Right cardiac atrium (tissue), 5 donors: ENCODE data around the gene KIF7. TPM values are rescaled to one million over a fixed set of nuclear protein-coding genes. Genes with fewer than 3 reads are reported as not detected.
A peak's percentile ranks its signal among the peaks of the same experiment; 100 is the strongest.
"Not testable (repeated sequence)": the region's sequence is repeated elsewhere in the genome, so short reads cannot be mapped to it uniquely, and the experiment has no call there.

Experiments used
- ATAC-seq, 2 donors: fragments of 200-7000 bp; cut with Tn5 transposase; one replicate each; pipeline versions ENCODE4 v1.8.0 to v1.9.1; 2020; ENCODE audit warnings: moderate library complexity in 2 of 2, mild to moderate bottlenecking in 1 of 2
- DNase-seq, 3 donors: peaks; one replicate each; pipeline ENCODE4 v3.0.0-alpha.2; 2020
- H3K27ac ChIP-seq: one replicate; pipeline ENCODE4 v1.5.1; 2013; ENCODE audit warnings: mild to moderate bottlenecking, low read length, control low read depth, moderate library complexity
- H3K27me3 ChIP-seq: one replicate; pipeline ENCODE4 v1.6.1; 2013; ENCODE audit not compliant: control insufficient read depth, insufficient read depth
- H3K4me1 ChIP-seq: one replicate; pipeline ENCODE4 v1.6.1; 2013; ENCODE audit warnings: low read length; ENCODE audit not compliant: control insufficient read depth, insufficient read depth
- H3K4me3 ChIP-seq: one replicate; pipeline ENCODE4 v1.5.1; 2013; ENCODE audit warnings: low read length, control low read depth
- H3K9me3 ChIP-seq: one replicate; pipeline ENCODE4 v1.6.1; 2013; ENCODE audit warnings: low read length; ENCODE audit not compliant: control insufficient read depth
- WGBS: extraction: QIAGEN DNeasy Blood & Tissue Kit; methylation state at CpG from one replicate; pipeline ENCODE4 v1.1.7; 2013; 5-methylcytosine and 5-hydroxymethylcytosine counted together
- intact Hi-C, 4 donors: fragments of 100-400 bp; cut with DNase I; formaldehyde crosslinking; loops; one replicate each; pipeline versions ENCODE4 v1.11.0 to v1.14.0; 2022 to 2023
- long read RNA-seq, 4 donors: library from polyadenylated mRNA; unstranded; transcript quantifications; one replicate each; pipeline ENCODE4 v2.0.0, GENCODE V29; 2020 to 2021
- polyA plus RNA-seq: library from polyadenylated mRNA; stranded (reverse); fragments of 200-250 nt; gene quantifications from one replicate; pipeline ENCODE4 v1.2.3, GENCODE V29; 2013
- total RNA-seq, 4 donors: library from RNA; stranded (reverse); fragmentation: NEBNext Ultra II Directional; extraction: Animal tissue kit (Norgen Biotek cat#: 25700); gene quantifications; one replicate each; pipeline ENCODE4 v1.2.1, GENCODE V29; 2021
- donor health status: healthy with polysubstance abuse.
- donor health status: DM: no; HTN: yes; CAD: no.
- donor health status: DM: no; HTN: no; CAD: no.
- donor health status: DM: no; HTN: yes; CAD: no; lungs with severe emphysema.
- donor health status: DM: yes; HTN: yes; CAD: no.

The KIF7 gene
- total RNA-seq = 1 to 10 TPM; 3.7 to 6.2 (median 5.5) TPM
- polyA plus RNA-seq = 4.4 TPM
- long read RNA-seq, donor 1, full-length matches to known transcripts = 3 of 25 reads
- long read RNA-seq, donor 1, partial matches to known transcripts = 13 of 25 reads
- long read RNA-seq, donor 1, other reads (novel, unspliced or antisense) = 9 of 25 reads
- long read RNA-seq, donor 2, full-length matches to known transcripts = 1 of 8 reads
- long read RNA-seq, donor 2, partial matches to known transcripts = 1 of 8 reads
- long read RNA-seq, donor 2, other reads (novel, unspliced or antisense) = 6 of 8 reads
- long read RNA-seq, donor 3, partial matches to known transcripts = 5 of 7 reads
- long read RNA-seq, donor 3, other reads (novel, unspliced or antisense) = 2 of 7 reads
- long read RNA-seq, donor 4, full-length matches to known transcripts = 5 of 18 reads
- long read RNA-seq, donor 4, partial matches to known transcripts = 4 of 18 reads
- long read RNA-seq, donor 4, other reads (novel, unspliced or antisense) = 9 of 18 reads

GRCh38 chr15:89654847-89655805, at the start of gene KIF7:
Gene KIF7, minus strand, starts transcription at chr15:89655467. Its CDS starts 2,537 bp downstream, at chr15:89652930.
- H3K4me1 ChIP-seq = peaks cover 3% of the 10 kb centered on the region
- ATAC-seq (peak; percentile 86 to 88), DNase-seq (peak in 2 of 3 donors; percentile 72 to 79)
- WGBS = 2% methylated on average over 86 of the region's 87 CpGs
- no peak within 1 kb of the TSS for H3K27ac ChIP-seq
- intact Hi-C loops = loop anchor here in 1 of 4 donors (5.0 kb wide), 1 partner anchor 37 kb away; the partner anchor contains the start of genes PEX11A and WDR93
- H3K9me3 ChIP-seq = no peaks in the 10 kb centered on the region
- H3K27me3 ChIP-seq = no peaks in the 10 kb centered on the region
- peak within 1 kb of the TSS; percentile 69 for H3K4me3 ChIP-seq

- no peak overlapping the region for H3K27ac ChIP-seq
- no peak overlapping the region for H3K4me3 ChIP-seq
- DNase-seq (no peak), ATAC-seq (no peak)
- H3K4me1 ChIP-seq = no peaks in the 10 kb centered on the region
- H3K9me3 ChIP-seq = no peaks in the 10 kb centered on the region
- intact Hi-C loops = no loop called here
- H3K27me3 ChIP-seq = peaks cover 3% of the 10 kb centered on the region
These were observed 49.1 kb upstream of the KIF7 start for GRCh38 chr15:89704411-89704810.

- ATAC-seq (no peak), DNase-seq (no peak)
- no peak overlapping the region for H3K4me3 ChIP-seq
- H3K9me3 ChIP-seq = no peaks in the 10 kb centered on the region
- H3K27me3 ChIP-seq = no peaks in the 10 kb centered on the region
- intact Hi-C loops = no loop called here
- no peaks in the 10 kb centered on the region for H3K4me1 ChIP-seq
- WGBS = 88% methylated on average over 1 of the region's 1 CpG
- no peak overlapping the region for H3K27ac ChIP-seq
These were observed 39.9 kb upstream of the KIF7 start for GRCh38 chr15:89695198-89695597.

- H3K9me3 ChIP-seq = no peaks in the 10 kb centered on the region
- no peak overlapping the region for H3K4me3 ChIP-seq
- H3K27ac ChIP-seq = no peak overlapping the region
- 80% methylated on average over 1 of the region's 1 CpG for WGBS
- intact Hi-C loops = loop anchor here in 1 of 4 donors (5.0 kb wide), 1 partner anchor 36 kb away; the partner anchor contains the start of gene KIF7
- H3K27me3 ChIP-seq = no peaks in the 10 kb centered on the region
- DNase-seq = no peak
- ATAC-seq = no peak
- H3K4me1 ChIP-seq = no peaks in the 10 kb centered on the region
These were observed 38.4 kb upstream of the KIF7 start for GRCh38 chr15:89693696-89694095.

GRCh38 chr15:89693091-89693490, 37.8 kb upstream of the KIF7 start:
- intact Hi-C loops = loop anchor here in 1 of 4 donors (5.0 kb wide), 1 partner anchor 36 kb away; the partner anchor contains the start of gene KIF7
- Histone ChIP-seq H3K4me1 (no peaks in the 10 kb centered on the region), H3K9me3 (no peaks in the 10 kb centered on the region), H3K27ac (no peak overlapping the region), H3K27me3 (no peaks in the 10 kb centered on the region), H3K4me3 (no peak overlapping the region)
- DNase-seq (no peak), ATAC-seq (no peak)
- WGBS = 46% methylated on average over 2 of the region's 2 CpGs

GRCh38 chr15:89690276-89691218, 35.3 kb upstream of the KIF7 start, which contains the start of the genes PEX11A and WDR93:
Gene PEX11A, minus strand, starts transcription at chr15:89690754. Its CDS starts 122 bp downstream, at chr15:89690632.
Gene WDR93, plus strand, starts transcription at chr15:89690811. Its CDS starts 10,936 bp downstream, at chr15:89701747.
- Histone ChIP-seq H3K4me1 (no peaks in the 10 kb centered on the region), H3K27ac (peak within 1 kb of the TSS; percentile 6), H3K9me3 (no peaks in the 10 kb centered on the region), H3K4me3 (peak within 1 kb of the TSS; percentile 71), H3K27me3 (no peaks in the 10 kb centered on the region)
- DNase-seq (peak; percentile 86 to 94 (median 94)), ATAC-seq (peak; percentile 97)
- intact Hi-C loops = loop anchor here in 1 of 4 donors (5.0 kb wide), 1 partner anchor 33 kb away; the partner anchor contains the start of gene KIF7
- 3% methylated on average over 60 of the region's 60 CpGs for WGBS

- not testable (repeated sequence) for ATAC-seq
These were observed 34.6 kb upstream of the KIF7 start for GRCh38 chr15:89689930-89690275.

GRCh38 chr15:89686522-89686921, 31.3 kb upstream of the KIF7 start:
- Histone ChIP-seq H3K27ac (no peak overlapping the region), H3K27me3 (no peaks in the 10 kb centered on the region), H3K4me3 (no peak overlapping the region), H3K9me3 (no peaks in the 10 kb centered on the region), H3K4me1 (no peaks in the 10 kb centered on the region)
- intact Hi-C loops = no loop called here
- DNase-seq = no peak
- no peak for ATAC-seq

More at GRCh38 chr15:89689930-89690275, 34.6 kb upstream of the KIF7 start:
- DNase-seq, H3K27ac ChIP-seq, H3K4me1 ChIP-seq, H3K27me3 ChIP-seq, H3K9me3 ChIP-seq: not testable (repeated sequence)
- H3K4me3 ChIP-seq = peak overlapping the region; percentile 71
- 61% methylated on average over 15 of the region's 15 CpGs for WGBS
- intact Hi-C loops = loop anchor here in 1 of 4 donors (5.0 kb wide), 1 partner anchor 33 kb away; the partner anchor contains the start of gene KIF7

- H3K9me3 ChIP-seq = no peaks in the 10 kb centered on the region
- no peak for DNase-seq
- 73% methylated on average over 2 of the region's 2 CpGs for WGBS
- H3K4me3 ChIP-seq = no peak overlapping the region
- H3K27ac ChIP-seq = no peak overlapping the region
- no peaks in the 10 kb centered on the region for H3K27me3 ChIP-seq
- no peaks in the 10 kb centered on the region for H3K4me1 ChIP-seq
- intact Hi-C loops = no loop called here
- ATAC-seq = no peak
These were observed 30.7 kb upstream of the KIF7 start for GRCh38 chr15:89685995-89686394.

GRCh38 chr15:89681146-89681545, 25.9 kb upstream of the KIF7 start:
- Histone ChIP-seq H3K27ac (peak overlapping the region; percentile 92), H3K4me3 (no peak overlapping the region), H3K4me1 (peaks cover 5% of the 10 kb centered on the region), H3K27me3 (no peaks in the 10 kb centered on the region), H3K9me3 (no peaks in the 10 kb centered on the region)
- DNase-seq = no peak
- ATAC-seq = peak; percentile 17 to 21
- intact Hi-C loops = no loop called here
- WGBS = 88% methylated on average over 2 of the region's 2 CpGs
